ENCODE results near the gene S1PR4.

DNA sequence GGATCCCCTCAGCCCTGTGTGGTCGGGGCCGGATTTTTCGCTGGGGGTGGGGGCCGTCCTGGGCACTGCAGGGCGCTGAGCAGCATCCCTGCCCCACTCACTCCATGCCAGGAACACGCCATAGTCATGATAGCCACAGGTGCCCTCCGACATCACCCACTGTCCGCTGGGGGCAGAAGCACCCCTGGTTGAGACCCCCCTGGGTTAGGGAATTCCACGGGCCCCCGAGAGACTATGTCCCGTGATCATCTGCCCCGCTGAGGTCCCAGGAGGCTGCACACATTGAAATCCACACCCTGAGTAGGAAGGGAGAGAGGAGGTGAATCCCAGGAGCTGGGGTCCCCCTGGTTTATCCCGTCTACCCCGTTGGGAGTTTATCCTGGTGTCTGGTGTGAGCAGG, 23.3 kb downstream of the S1PR4 start:
- TF ChIP-seq, protein P1, sequence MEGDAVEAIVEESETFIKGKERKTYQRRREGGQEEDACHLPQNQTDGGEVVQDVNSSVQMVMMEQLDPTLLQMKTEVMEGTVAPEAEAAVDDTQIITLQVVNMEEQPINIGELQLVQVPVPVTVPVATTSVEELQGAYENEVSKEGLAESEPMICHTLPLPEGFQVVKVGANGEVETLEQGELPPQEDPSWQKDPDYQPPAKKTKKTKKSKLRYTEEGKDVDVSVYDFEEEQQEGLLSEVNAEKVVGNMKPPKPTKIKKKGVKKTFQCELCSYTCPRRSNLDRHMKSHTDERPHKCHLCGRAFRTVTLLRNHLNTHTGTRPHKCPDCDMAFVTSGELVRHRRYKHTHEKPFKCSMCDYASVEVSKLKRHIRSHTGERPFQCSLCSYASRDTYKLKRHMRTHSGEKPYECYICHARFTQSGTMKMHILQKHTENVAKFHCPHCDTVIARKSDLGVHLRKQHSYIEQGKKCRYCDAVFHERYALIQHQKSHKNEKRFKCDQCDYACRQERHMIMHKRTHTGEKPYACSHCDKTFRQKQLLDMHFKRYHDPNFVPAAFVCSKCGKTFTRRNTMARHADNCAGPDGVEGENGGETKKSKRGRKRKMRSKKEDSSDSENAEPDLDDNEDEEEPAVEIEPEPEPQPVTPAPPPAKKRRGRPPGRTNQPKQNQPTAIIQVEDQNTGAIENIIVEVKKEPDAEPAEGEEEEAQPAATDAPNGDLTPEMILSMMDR (IDR thresholded peaks at IDR 0.05; ENCODE audit: low read depth, low read length), result no peak
- no peak for TF ChIP-seq POLR2A (IDR thresholded peaks at IDR 0.05; ENCODE audit: extremely low read depth, insufficient read length)
- TF ChIP-seq, protein P2, sequence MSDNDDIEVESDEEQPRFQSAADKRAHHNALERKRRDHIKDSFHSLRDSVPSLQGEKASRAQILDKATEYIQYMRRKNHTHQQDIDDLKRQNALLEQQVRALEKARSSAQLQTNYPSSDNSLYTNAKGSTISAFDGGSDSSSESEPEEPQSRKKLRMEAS (IDR thresholded peaks at IDR 0.05; ENCODE audit: low read depth, low read length), result no peak

Data from NB4 (cell line).